Measurements from ENCODE around the gene ANKLE2. TPM values are rescaled to one million over a fixed set of nuclear protein-coding genes. Genes with fewer than 3 reads are reported as not detected.

Gene ANKLE2
- polyA plus RNA-seq, 1 donor from 2014 or later: 72.3 TPM

DNA sequence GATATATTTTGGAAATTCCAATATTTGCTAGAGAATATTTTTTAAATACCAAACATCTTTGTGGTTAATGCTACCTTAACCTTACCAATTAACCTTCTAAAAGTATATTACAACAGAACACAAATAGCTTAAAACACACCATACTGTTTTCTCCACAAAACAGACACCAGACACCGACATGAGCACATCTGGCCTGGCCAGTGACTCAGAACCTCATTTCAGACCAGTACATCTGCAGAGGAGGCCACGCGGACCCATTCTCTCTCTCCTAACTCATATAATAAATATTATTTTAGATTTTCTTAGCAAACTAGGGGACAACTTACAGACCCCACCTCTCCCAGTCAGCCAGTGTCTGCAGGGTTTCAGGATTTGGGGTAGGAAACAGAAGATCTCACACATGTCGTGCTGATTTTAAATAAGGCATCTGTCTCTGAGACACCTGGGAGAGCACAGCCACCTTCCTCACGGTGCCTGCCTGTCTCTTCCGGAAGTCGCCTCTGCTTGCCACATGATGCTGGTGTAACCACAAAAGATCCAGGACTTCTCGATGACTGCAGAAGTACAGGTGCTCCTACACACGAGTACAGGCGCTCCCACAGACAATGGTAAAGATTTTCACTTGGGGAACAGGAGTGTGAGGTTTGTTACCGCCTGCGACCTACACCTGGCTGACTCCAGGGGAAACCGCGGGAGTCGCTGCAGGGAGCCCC, 9.7 kb upstream of the ANKLE2 start:
- Histone ChIP-seq H3K9me2 (ENCODE audit: insufficient read depth, low read length) (no peaks in the 10 kb centered on the region), H2AFZ (ENCODE audit: low read depth, low read length) (no peak overlapping the region), H3K36me3 (ENCODE audit: insufficient read depth, low read length) (peaks cover 4% of the 10 kb centered on the region), H3K9me3 (ENCODE audit: low read length) (no peaks in the 10 kb centered on the region), H3K79me2 (replicated peaks; ENCODE audit: insufficient read depth, low read length) (no peaks in the 10 kb centered on the region), H3F3A (ENCODE audit: insufficient read depth, low read length, poor library complexity, severe bottlenecking) (no peaks in the 10 kb centered on the region), H3K4me3 (ENCODE audit: low read length) (no peak overlapping the region), H4K20me1 (ENCODE audit: insufficient read depth) (no peaks in the 10 kb centered on the region), H3K9ac (ENCODE audit: low read length) (no peak overlapping the region), H3K4me2 (ENCODE audit: low read length) (no peak overlapping the region), H3K27me3 (ENCODE audit: insufficient read depth, low read depth, low read length) (no peaks in the 10 kb centered on the region), H3K27ac (ENCODE audit: low read length) (no peak overlapping the region)
- TF ChIP-seq MXI1 (conservative IDR thresholded peaks at IDR 0.05; ENCODE audit: poor library complexity, severe bottlenecking): no peak
- TF ChIP-seq RAD21 (conservative IDR thresholded peaks at IDR 0.05): no peak
- TF ChIP-seq, protein P1, sequence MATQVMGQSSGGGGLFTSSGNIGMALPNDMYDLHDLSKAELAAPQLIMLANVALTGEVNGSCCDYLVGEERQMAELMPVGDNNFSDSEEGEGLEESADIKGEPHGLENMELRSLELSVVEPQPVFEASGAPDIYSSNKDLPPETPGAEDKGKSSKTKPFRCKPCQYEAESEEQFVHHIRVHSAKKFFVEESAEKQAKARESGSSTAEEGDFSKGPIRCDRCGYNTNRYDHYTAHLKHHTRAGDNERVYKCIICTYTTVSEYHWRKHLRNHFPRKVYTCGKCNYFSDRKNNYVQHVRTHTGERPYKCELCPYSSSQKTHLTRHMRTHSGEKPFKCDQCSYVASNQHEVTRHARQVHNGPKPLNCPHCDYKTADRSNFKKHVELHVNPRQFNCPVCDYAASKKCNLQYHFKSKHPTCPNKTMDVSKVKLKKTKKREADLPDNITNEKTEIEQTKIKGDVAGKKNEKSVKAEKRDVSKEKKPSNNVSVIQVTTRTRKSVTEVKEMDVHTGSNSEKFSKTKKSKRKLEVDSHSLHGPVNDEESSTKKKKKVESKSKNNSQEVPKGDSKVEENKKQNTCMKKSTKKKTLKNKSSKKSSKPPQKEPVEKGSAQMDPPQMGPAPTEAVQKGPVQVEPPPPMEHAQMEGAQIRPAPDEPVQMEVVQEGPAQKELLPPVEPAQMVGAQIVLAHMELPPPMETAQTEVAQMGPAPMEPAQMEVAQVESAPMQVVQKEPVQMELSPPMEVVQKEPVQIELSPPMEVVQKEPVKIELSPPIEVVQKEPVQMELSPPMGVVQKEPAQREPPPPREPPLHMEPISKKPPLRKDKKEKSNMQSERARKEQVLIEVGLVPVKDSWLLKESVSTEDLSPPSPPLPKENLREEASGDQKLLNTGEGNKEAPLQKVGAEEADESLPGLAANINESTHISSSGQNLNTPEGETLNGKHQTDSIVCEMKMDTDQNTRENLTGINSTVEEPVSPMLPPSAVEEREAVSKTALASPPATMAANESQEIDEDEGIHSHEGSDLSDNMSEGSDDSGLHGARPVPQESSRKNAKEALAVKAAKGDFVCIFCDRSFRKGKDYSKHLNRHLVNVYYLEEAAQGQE (IDR thresholded peaks at IDR 0.05; ENCODE audit: borderline replicate concordance): no peak
- no peak for TF ChIP-seq SMC3 (conservative IDR thresholded peaks at IDR 0.05; ENCODE audit: poor library complexity)
- no peak for TF ChIP-seq POLR2AphosphoS5 (IDR thresholded peaks at IDR 0.05)
- TF ChIP-seq EP300 (conservative IDR thresholded peaks at IDR 0.05; ENCODE audit: poor library complexity, severe bottlenecking): no peak
- TF ChIP-seq EZH2 (IDR thresholded peaks at IDR 0.05; ENCODE audit: borderline replicate concordance, insufficient read depth, low read length, poor library complexity, severe bottlenecking): no peak
- TF ChIP-seq TAF1 (IDR thresholded peaks at IDR 0.05; ENCODE audit: low read depth): no peak
- TF ChIP-seq, protein P2, sequence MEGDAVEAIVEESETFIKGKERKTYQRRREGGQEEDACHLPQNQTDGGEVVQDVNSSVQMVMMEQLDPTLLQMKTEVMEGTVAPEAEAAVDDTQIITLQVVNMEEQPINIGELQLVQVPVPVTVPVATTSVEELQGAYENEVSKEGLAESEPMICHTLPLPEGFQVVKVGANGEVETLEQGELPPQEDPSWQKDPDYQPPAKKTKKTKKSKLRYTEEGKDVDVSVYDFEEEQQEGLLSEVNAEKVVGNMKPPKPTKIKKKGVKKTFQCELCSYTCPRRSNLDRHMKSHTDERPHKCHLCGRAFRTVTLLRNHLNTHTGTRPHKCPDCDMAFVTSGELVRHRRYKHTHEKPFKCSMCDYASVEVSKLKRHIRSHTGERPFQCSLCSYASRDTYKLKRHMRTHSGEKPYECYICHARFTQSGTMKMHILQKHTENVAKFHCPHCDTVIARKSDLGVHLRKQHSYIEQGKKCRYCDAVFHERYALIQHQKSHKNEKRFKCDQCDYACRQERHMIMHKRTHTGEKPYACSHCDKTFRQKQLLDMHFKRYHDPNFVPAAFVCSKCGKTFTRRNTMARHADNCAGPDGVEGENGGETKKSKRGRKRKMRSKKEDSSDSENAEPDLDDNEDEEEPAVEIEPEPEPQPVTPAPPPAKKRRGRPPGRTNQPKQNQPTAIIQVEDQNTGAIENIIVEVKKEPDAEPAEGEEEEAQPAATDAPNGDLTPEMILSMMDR (IDR thresholded peaks at IDR 0.05; ENCODE audit: poor library complexity, severe bottlenecking): no peak

DNA sequence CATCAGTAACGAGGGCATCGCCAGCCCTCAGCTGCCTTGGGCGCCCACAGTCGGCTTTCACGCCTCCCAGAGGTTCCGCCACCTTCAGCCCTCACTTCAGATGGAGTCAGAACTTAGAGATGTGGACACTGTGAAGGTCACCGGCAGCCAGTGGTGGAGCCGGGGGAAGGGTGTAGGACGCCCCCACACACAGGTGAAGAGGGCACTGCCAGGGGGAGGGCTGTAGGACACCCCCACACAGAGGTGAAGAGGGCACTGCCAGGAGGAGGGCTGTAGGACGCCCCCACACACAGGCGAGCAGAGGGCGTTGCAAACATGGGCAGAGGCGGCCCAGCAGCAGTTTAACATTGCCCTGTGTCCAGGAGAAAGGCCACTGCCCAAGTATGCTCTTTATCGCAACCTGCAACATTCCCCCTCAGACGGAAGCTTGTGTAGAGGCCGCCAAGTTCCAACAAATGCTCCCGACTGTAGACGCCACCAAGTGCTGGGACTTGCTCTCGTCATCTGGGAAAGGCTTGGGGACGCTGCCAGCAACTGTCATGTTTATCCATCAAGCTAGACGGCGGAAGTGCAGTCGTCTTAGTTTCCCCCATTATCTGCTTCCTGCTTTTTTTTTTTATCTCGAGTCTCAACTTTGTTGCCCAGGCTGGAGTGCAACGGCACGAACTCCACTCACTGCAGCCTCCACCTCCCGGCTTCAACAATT, 4.9 kb upstream of the ANKLE2 start:
- Histone ChIP-seq H3F3A (ENCODE audit: insufficient read depth, low read length, poor library complexity, severe bottlenecking) (no peaks in the 10 kb centered on the region), H3K36me3 (ENCODE audit: insufficient read depth, low read length) (no peaks in the 10 kb centered on the region), H3K27ac (ENCODE audit: low read length) (no peak overlapping the region), H2AFZ (ENCODE audit: low read depth, low read length) (no peak overlapping the region), H3K4me2 (ENCODE audit: low read length) (no peak overlapping the region), H3K9me3 (ENCODE audit: low read length) (no peaks in the 10 kb centered on the region), H3K27me3 (ENCODE audit: insufficient read depth, low read depth, low read length) (no peaks in the 10 kb centered on the region), H3K9me2 (ENCODE audit: insufficient read depth, low read length) (no peaks in the 10 kb centered on the region), H3K4me3 (ENCODE audit: low read length) (no peak overlapping the region), H4K20me1 (ENCODE audit: insufficient read depth) (no peaks in the 10 kb centered on the region), H3K79me2 (replicated peaks; ENCODE audit: insufficient read depth, low read length) (peaks cover 4% of the 10 kb centered on the region), H3K9ac (ENCODE audit: low read length) (no peak overlapping the region)
- no peak for TF ChIP-seq MXI1 (conservative IDR thresholded peaks at IDR 0.05; ENCODE audit: poor library complexity, severe bottlenecking)
- TF ChIP-seq EZH2 (IDR thresholded peaks at IDR 0.05; ENCODE audit: borderline replicate concordance, insufficient read depth, low read length, poor library complexity, severe bottlenecking): no peak
- TF ChIP-seq, protein P1 (IDR thresholded peaks at IDR 0.05; ENCODE audit: borderline replicate concordance): no peak
- no peak for TF ChIP-seq EP300 (conservative IDR thresholded peaks at IDR 0.05; ENCODE audit: poor library complexity, severe bottlenecking)
- TF ChIP-seq RAD21 (conservative IDR thresholded peaks at IDR 0.05): no peak
- no peak for TF ChIP-seq POLR2AphosphoS5 (IDR thresholded peaks at IDR 0.05)
- TF ChIP-seq, protein P2 (IDR thresholded peaks at IDR 0.05; ENCODE audit: poor library complexity, severe bottlenecking): no peak
- TF ChIP-seq TAF1 (IDR thresholded peaks at IDR 0.05; ENCODE audit: low read depth): no peak
- TF ChIP-seq SMC3 (conservative IDR thresholded peaks at IDR 0.05; ENCODE audit: poor library complexity): no peak

Measured in neural cell (in vitro differentiated cells).